ENCODE data around the gene AMBRA1. TPM values are rescaled to one million over a fixed set of nuclear protein-coding genes. Genes with fewer than 3 reads are reported as not detected.

AMBRA1 gene
- total and polyA plus RNA-seq, 2 of the 8 experiments (the other 6 are each of a cell fraction or from before 2014, with no cell fraction given) = 14.2 to 37.4 TPM

- TF ChIP-seq CTBP2 (IDR thresholded peaks at IDR 0.05; ENCODE audit: borderline replicate concordance, insufficient read depth, insufficient read length, low read length) = no peak
- TF ChIP-seq E2F6 (IDR thresholded peaks at IDR 0.05) = no peak
- TF ChIP-seq SRF (IDR thresholded peaks at IDR 0.05; ENCODE audit: low read depth, low read length) = no peak
- no peak for TF ChIP-seq POU5F1 (IDR thresholded peaks at IDR 0.05; ENCODE audit: low read depth, low read length)
- TF ChIP-seq ATF3 (IDR thresholded peaks at IDR 0.05; ENCODE audit: insufficient read depth, low read depth, low read length) = no peak
- TF ChIP-seq FOSL1 (IDR thresholded peaks at IDR 0.05; ENCODE audit: insufficient read depth, low read depth, low read length) = no peak
Measured at GRCh38 chr11:46609386-46609785, 15.6 kb upstream of the AMBRA1 start (continued).

Data from H1 (cell line).